WERI-Rb-1 (cell line): ENCODE data around the gene KRT84.
A peak's percentile ranks its signal among the peaks of the same experiment; 100 is the strongest.

Experiments used
- DNase-seq: peaks from one replicate; pipeline ENCODE4 v3.0.0-alpha.2; 2020
- H3K27ac ChIP-seq: fragments of 250-450 bp; sonication (Bioruptor Pico); 2 replicates; pipeline ENCODE4 v1.5.1; 2020; ENCODE audit warnings: mild to moderate bottlenecking, moderate library complexity
- H3K27me3 ChIP-seq: fragments of 250-450 bp; sonication (Bioruptor Pico); 2 replicates; pipeline ENCODE4 v1.5.1; 2021; ENCODE audit warnings: mild to moderate bottlenecking, low read depth, moderate library complexity; ENCODE audit not compliant: insufficient read depth, severe bottlenecking
- H3K36me3 ChIP-seq: fragments of 250-450 bp; sonication (Bioruptor Pico); 2 replicates; pipeline ENCODE4 v1.5.1; 2020; ENCODE audit warnings: mild to moderate bottlenecking, moderate library complexity
- H3K4me3 ChIP-seq: 2 replicates; pipeline ENCODE4 v1.5.1; 2011; ENCODE audit warnings: low read depth, mild to moderate bottlenecking, control low read depth, low read length
- H3K9me3 ChIP-seq: fragments of 250-450 bp; sonication (Bioruptor Pico); 2 replicates; pipeline ENCODE4 v1.5.1; 2021; ENCODE audit warnings: mild to moderate bottlenecking, moderate library complexity; ENCODE audit not compliant: severe bottlenecking
- CTCF ChIP-seq: IDR thresholded peaks from 2 replicates; pipeline ENCODE4 v1.5.1; 2011; ENCODE audit warnings: low read depth, mild to moderate bottlenecking, control low read depth, inconsistent platforms, low read length

Gene KRT84

GRCh38 chr12:52364901-52365489 is 20.5 kb downstream of the KRT84 start:
- Histone ChIP-seq H3K4me3 (no peak overlapping the region), H3K9me3 (no peaks in the 10 kb centered on the region), H3K36me3 (no peaks in the 10 kb centered on the region), H3K27ac (no peak overlapping the region), H3K27me3 (peaks cover 17% of the 10 kb centered on the region)
- DNase-seq = no peak
- no peak for TF ChIP-seq CTCF

GRCh38 chr12:52364061-52364460 is 21.4 kb downstream of the KRT84 start:
- Histone ChIP-seq H3K36me3 (no peaks in the 10 kb centered on the region), H3K27ac (no peak overlapping the region)
- TF ChIP-seq CTCF = no peak

GRCh38 chr12:52363111-52363679 is 22.3 kb downstream of the KRT84 start:
- peaks cover 10% of the 10 kb centered on the region for H3K27me3 ChIP-seq
- no peak overlapping the region for H3K4me3 ChIP-seq
- H3K27ac ChIP-seq = no peak overlapping the region
- no peak for TF ChIP-seq CTCF
- no peak for DNase-seq
- H3K36me3 ChIP-seq = no peaks in the 10 kb centered on the region
- no peaks in the 10 kb centered on the region for H3K9me3 ChIP-seq

More at GRCh38 chr12:52364061-52364460, 21.4 kb downstream of the KRT84 start:
- no peak for DNase-seq
- Histone ChIP-seq H3K4me3 (no peak overlapping the region), H3K9me3 (no peaks in the 10 kb centered on the region), H3K27me3 (peaks cover 15% of the 10 kb centered on the region)

GRCh38 chr12:52362118-52362726 is 23.2 kb downstream of the KRT84 start:
- TF ChIP-seq CTCF = peak; percentile 48
- DNase-seq = peak; percentile 23
- no peaks in the 10 kb centered on the region for H3K36me3 ChIP-seq
- peaks cover 6% of the 10 kb centered on the region for H3K27me3 ChIP-seq
- H3K4me3 ChIP-seq = no peak overlapping the region
- H3K9me3 ChIP-seq = no peaks in the 10 kb centered on the region
- no peak overlapping the region for H3K27ac ChIP-seq

GRCh38 chr12:52361553-52361952 is 23.9 kb downstream of the KRT84 start:
- Histone ChIP-seq H3K27me3 (peaks cover 6% of the 10 kb centered on the region), H3K27ac (no peak overlapping the region), H3K36me3 (no peaks in the 10 kb centered on the region), H3K4me3 (no peak overlapping the region), H3K9me3 (no peaks in the 10 kb centered on the region)
- TF ChIP-seq CTCF = no peak
- no peak for DNase-seq
